GM18505 (cell line): ENCODE results near the gene HINT1.

ENCODE experiments used
- ATAC-seq: cut with Tn5 transposase; IDR thresholded peaks from one replicate; pipeline ENCODE4 v1.9.1; 2021; ENCODE audit not compliant: unreplicated experiment
- POLR2A ChIP-seq: IDR thresholded peaks from 4 replicates; pipeline ENCODE4 v1.6.1; 2011; ENCODE audit warnings: borderline replicate concordance; ENCODE audit not compliant: insufficient read depth, insufficient read length; ENCODE audit errors: extremely low read depth

Gene HINT1

DNA sequence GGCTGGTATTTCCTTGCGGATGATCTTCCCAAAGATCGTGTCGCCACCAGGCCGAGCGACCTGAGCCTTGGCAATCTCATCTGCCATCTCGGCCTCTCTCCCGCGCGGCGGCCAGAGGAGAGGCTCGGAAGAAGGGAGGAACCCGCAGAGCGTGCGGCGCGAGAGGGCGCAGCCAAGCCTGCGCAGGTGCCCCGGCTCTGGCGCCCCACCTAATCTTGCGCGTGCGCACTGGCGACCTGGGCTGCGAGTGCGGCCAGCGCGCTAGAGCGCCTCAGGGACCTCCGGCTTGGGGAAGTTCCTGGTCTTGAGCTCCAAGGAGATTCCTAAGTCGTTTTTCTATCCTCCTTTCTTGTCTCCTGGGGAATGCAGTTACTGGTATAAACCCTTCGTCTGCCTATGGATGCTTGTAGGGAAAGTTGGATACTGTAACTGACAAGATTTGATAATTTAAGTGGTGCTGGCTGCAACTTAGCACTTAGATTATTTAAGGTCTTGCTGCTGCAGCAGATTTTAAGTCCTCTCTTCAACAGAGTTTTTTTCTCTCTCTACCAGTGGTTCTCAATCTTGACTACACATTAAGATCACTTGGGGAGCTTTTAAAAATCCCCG lies at the start of gene HINT1:
TSS of gene HINT1 (minus strand) at position 138 of the 609 bp plus-strand sequence. CDS start at position 87, 51 bp downstream.
- peak; percentile 91 for TF ChIP-seq POLR2A
- ATAC-seq, result peak; percentile 82

DNA sequence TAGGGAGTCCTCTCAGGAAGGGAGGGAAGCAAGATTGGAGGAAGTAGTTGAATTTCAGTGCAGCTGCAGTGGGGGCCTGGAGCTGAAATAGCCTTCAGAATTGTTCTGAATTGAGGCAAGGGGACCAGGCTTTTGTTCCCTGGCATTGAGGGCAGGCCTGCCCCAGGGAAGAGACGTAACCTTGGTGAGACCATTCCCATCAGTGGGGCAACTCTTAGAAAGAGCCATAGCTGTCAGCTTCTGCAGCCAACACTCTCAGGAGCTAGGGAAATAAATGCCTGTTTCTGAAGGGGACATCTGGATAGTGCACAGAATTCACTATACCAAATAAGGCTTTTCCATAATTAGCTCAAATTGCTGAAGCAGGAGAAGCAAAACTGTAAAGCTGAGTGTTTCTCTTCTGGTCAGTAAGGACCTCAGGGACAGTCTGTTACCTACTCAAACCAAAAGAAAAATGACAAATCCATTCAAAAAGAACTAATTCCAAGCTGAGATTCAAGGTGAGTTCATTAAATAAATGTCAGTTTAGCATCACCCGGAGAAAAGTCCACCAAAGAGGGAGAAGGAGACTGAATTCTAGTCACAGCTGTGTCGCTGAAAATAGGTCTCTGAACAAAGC lies 49.7 kb upstream of the HINT1 start:
- no peak for TF ChIP-seq POLR2A
- ATAC-seq, result no peak

DNA sequence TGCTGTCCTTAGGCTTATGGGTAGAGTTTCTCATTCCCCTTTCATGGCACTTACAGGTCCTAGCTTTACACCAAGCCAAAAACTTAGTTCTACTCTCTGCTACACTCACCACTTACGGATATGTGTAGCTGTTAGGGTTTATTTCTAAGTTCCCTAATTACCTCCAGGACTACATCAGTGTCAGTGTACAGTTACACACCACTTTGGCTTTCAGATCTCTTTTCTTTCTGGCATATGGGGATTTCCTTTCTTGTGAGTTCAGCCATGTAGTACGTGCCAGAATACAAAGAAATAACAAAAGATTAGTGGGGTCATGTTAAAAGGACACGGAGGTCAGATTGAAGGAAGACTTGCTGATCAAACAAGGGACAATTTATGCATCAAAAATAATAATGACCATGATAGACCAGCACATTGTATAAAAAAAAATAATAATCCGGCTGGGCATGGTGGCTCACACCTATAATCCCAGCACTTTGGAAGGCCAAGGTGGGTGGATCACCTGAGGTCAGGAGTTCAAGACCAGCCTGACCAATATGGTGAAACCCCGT lies 47.5 kb upstream of the HINT1 start:
- ATAC-seq, result no peak
- no peak for TF ChIP-seq POLR2A

DNA sequence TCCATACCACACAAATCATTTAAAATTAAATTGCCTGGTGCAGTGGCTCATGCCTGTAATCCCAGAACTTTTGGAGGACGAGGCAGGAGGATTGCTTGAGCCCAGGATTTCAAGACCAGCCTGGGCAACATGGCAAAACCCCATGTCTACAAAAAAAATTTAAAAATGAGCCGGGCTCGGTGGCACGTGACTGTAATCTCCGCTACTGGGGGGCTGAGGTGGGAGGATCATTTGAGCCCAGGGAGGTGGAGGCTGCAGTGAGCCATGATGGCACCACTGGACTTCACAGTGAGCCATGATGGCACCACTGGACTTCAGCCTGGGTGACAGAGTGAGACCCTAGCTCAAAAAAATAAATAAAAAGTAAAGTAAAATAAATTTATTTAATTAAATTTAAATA lies 46.6 kb upstream of the HINT1 start:
- no peak for ATAC-seq
- no peak for TF ChIP-seq POLR2A

DNA sequence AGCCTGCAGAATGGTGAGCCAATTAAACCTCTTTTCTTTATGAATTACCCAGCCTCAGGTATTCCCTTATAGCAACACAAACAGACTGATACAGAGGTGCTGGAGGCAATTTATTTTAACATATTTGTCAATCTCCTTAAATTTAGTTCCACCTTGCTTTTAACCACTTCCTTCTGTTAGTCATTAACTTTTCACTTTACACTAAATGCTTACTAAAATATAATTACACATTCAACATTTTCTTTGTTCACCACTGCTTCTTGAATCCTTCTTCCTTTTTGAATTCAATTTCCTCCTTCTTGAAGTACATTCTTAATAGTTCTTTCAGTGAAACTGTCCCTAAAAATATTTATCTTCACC lies 45.1 kb upstream of the HINT1 start:
- ATAC-seq, result no peak
- TF ChIP-seq POLR2A, result no peak

DNA sequence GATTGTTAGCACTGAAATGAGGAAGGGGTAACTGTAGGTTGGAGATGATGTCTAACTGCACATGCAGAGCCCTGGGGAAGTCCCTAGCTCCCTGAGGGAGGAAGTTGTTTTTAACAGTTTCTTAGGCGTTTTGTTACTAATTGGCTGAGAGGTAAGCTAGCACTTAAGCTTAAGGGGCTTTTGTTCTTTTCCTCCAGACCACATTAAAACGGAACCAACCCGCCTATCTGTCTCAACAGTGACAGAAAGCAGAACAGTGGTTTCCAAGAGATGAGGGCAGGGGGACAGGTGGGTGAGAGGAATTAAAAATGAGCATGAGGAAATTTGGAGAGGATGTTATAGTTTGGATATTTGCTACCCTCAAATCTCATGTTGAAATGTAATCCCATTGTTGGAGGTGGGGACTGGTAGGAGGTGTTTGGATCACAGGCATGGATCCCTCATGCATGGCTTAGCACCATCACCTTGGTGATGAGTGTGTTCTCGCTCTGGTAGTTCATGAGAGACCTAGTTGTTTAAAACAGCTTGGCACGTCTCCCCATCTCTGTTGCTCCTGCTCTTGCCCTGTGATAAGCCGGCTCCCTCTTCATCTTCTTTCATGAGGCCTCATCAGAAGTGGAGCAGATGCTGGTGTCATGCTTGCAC lies 44.6 kb upstream of the HINT1 start:
- peak; percentile 90 for ATAC-seq
- TF ChIP-seq POLR2A, result peak; percentile 45

DNA sequence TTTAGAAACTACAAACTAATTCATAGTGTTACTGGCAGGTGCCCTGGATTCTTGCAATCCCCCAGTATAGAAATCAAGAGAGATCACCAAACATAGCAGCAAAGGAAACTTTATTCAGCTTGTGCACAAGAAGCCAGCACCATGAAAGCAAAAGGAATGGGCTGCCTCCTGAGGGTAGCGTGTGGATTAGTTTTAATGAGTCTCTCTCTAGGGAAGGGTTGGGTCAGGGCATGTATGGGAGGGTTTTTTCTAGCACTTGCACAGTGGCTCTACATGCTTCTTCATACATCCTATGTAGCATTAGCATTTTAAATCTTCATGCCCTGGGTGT lies 44.1 kb upstream of the HINT1 start:
- ATAC-seq, result no peak
- no peak for TF ChIP-seq POLR2A

DNA sequence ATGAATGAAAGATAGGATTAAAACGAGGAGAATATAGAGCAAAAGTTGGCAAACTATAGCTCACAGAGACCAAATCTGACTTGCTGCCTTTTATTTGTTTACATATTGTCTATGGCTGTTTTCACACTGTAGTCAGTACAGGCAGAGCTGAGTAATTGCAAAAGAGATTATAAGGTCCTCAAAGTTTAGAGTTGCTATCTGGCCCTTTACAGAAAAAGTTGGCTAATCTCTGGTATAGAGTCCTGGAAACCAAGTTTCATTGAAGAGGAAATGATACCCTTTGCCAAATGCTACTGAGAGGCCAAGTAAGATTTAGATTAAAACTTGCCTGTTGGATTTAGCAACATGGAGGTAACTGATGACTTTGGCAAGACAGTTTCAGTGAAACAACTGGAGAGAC lies 41.7 kb upstream of the HINT1 start:
- no peak for ATAC-seq
- TF ChIP-seq POLR2A, result no peak

DNA sequence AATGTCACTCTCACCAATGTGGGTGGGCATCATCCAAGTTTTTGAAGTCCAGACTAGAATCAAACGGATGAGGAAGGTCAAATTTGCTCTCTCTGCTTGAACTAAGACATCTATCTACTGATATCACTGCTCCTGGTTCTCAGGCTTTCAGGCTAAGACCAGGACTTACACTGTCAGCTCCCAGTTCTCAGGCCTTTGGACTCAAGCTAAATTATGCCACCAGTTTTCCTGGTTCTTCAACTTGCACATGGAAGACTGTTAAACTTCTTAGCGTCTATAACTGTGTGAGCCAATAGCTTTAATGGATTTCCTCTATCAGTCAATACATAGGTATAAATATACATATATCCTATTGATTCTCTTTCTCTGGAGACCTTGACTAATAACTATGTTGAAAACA lies 41.0 kb upstream of the HINT1 start:
- TF ChIP-seq POLR2A, result no peak
- no peak for ATAC-seq

DNA sequence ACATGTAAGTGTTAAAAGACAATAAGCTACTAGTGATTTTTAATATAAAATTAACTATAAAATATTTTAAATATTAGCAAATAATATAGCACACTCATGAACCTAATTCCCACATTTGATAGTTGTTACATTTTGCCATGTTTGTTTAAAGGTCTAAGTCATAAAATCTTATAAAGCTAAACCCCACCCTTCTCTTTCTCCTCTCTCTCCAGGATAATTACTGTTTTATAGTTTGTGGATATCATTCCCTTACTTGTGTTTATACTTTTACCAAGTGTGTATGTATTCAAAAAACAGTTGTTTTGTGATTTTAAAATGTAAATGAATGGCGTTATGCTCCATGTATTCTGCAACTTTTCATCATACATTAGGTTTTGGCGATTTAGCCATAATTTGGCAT lies 39.9 kb upstream of the HINT1 start:
- ATAC-seq, result no peak
- TF ChIP-seq POLR2A, result no peak

DNA sequence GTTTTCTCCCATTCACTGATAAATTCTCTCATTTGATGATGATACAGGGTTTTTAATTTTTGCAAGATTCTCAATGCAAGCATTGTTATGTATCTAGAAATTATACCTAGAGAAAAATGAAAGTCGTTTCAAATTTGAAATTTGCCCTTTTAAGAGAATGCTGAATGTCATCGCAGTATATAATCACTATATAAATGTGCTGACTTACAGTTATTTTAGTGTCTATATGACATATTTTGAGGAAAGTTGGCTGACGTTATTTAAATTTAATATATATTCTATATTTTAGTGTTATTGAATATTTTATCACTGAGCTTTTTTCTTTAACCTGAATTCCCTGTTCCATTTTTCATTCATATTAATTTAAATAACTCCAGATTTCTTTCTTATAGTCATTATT lies 35.5 kb upstream of the HINT1 start:
- no peak for ATAC-seq
- no peak for TF ChIP-seq POLR2A

DNA sequence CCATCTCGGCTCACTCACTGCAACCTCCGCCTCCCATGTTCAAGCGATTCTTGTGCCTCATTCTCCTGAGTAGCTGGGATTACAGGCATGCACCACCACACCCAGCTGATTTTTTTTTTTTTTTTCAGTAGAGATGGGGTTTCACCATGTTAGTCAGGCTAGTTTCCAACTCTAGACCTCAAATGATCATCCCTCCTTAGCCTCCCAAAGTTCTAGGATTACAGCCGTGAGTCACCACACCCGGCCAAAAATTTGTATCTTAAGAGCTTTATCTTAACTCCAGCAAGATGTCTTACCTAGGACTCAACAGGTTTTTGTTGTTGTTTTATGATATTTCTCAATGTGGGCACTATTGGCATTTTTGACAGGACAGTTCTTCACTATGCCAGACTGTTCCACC lies 33.6 kb upstream of the HINT1 start:
- ATAC-seq, result no peak

DNA sequence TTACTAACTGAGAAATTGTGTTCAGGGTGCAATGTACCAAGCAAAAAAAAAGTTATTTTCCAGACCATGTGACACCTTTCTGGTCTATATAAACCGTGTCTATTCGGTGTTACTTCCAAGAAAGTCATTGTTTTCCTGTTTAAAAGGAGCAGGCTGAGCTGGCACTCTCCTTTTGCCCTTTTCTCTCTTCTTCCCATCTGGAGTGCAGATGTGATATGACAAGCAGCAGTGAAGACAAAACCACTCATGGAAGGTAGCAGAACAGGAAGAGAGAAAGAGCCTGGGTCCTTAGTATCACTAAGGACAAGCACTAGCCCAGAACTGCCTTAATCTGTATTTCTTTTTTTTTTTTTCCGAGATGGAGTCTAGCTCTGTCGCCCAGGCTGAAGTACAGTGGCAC lies 31.3 kb upstream of the HINT1 start:
- no peak for TF ChIP-seq POLR2A
- no peak for ATAC-seq

More for the DNA sequence above, 33.6 kb upstream of the HINT1 start:
- TF ChIP-seq POLR2A, result no peak

DNA sequence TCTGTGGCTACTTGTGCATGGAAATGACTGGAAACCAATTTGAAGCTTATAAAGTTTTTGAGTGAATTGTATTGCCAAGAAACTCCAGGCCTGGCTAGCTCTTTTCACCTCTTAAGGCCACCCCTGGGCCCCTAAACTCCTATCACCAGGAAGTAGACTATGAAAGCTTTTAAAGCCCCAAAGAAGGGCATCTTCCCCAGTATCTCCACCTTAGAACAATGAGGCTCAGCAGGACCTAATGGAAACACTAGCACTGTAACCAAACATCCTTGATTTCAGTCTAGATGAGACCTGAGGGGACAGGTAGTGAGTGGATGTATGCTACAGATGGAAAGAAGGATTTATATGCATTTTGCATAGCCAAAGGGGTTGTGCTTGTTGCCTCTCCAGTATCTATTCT lies 30.6 kb upstream of the HINT1 start:
- ATAC-seq, result no peak
- no peak for TF ChIP-seq POLR2A
